Stimulated activated CD8-positive, alpha-beta memory T cell treated with anti-CD3 and anti-CD28 coated beads, Interleukin-2, amount 100 ng/mL, for 1 hour (primary cell): Measurements from ENCODE around the gene FGA.

Source experiments
- DNase-seq, 2 donors: peaks; one replicate each; pipeline ENCODE4 v3.0.0-alpha.2; 2020; ENCODE audit warnings: low read depth in 2 of 2

FGA gene

GRCh38 chr4:154590329-154591006 lies at the start of gene FGA:
Gene FGA (minus strand): TSS chr4:154590742. CDS start chr4:154590687, 55 bp downstream.
- DNase-seq = no peak

- no peak for DNase-seq
Observed at GRCh38 chr4:154634058-154634457, 43.5 kb upstream of the FGA start.

GRCh38 chr4:154631828-154632227 lies 41.3 kb upstream of the FGA start:
- no peak for DNase-seq

GRCh38 chr4:154630324-154630723 lies 39.8 kb upstream of the FGA start:
- DNase-seq = no peak

DNA sequence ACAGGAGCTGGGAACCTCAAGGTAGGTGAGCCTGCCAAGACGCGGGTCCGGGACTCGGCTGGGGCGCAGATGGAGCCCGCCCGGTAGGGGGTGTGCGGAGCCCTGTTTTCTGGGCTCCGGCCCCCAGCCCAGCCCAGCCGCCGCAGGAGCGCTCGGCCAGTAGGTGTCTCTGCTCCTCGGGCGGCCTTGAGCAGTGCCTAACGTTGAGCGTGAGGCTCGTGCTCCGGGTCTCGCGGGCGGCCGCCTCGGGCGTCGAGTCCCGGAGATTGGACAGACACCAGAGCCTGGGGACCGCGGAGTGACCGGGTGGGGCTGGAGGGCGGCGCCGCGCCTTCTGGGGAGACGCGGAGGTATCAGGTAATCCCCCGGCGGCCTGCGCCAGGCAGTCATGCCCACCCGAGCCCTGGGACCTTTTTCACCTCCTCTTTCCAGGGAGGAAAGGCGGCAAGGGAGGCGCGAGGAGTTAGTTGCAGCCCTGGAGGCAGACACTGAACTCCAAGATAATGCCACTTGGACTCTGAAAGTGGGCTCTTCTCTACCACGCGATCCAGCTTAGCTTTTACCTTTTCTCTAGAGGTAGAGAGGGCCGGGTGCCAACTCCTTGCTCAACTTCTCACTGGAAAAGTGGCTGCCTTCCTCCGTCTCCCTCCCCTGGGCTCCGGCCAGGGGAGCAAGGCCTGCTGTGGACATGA lies 36.4 kb upstream of the FGA start:
- peak in 1 of 2 donors; percentile 6 for DNase-seq

DNA sequence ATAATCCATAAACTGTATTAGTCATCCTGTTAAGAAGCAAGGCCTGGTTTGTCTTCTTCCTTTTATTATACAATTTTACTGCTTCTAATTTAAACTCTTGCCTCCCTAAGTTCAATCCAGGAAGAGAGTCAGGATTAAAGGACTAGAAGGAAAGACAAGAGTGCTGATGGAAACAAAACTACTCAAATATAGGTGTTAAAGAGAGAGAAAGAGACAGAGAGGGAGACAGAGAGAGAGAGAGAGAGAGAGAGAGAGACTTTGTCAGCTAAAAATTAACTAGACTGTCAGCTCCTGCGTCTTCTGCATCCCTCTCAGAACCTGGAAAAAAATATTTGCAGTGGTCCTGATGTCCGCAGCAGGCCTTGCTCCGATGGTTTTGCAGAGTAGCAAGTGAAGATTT lies 35.4 kb upstream of the FGA start:
- no peak for DNase-seq

DNA sequence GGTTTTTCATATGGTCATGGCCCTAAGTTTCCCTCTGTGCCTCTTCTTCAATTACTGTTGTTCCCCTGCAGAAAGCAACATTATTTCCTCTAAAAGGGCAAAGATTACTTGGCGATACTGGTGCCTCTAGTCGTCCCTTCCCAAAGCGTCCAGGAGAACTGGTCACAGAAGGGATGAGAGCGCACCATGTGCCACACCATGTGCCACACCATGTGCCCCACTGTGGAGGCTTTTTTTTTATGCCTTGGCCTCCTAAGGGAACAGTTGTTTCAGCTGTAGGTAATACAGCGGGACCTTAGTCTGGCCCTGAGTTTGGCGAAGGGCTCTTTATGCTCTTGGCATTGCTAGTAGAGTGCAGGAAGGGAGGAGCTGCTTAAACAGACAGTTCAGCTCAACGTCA lies 33.5 kb upstream of the FGA start:
- DNase-seq = no peak

- DNase-seq = no peak
Observed at GRCh38 chr4:154623436-154623835, 32.9 kb upstream of the FGA start.

- no peak for DNase-seq
Observed at GRCh38 chr4:154622598-154622997, 32.1 kb upstream of the FGA start.

GRCh38 chr4:154620111-154620510 lies 29.6 kb upstream of the FGA start:
- no peak for DNase-seq

DNA sequence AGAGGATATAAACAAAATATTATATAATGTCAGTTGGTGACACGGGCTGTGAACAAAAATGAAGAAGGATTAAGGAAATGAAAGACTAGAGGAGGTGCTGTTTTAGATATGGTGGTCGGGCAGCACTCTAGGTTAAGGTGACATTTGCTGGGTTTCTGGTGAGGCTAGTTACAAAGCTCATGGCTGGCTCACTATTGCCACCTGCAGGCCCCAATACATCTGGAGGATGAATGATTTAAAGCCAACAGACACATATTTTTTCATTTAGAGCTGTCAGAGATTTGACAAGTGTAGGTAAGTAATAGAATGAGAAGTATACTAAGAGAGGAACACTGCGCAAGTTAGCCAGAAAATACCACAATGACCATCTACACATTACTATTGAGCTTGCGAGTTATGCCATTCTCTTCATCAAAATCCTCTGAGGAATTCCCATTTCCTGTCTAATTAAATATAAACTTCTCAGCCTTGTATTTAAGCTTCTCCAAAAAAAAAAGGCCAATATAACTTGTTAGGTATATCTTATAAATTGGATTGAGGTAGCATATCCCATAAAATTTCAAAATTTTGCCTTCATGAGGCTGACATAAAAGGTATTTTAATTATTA lies 28.3 kb upstream of the FGA start:
- peak in 1 of 2 donors; percentile 9 for DNase-seq

DNA sequence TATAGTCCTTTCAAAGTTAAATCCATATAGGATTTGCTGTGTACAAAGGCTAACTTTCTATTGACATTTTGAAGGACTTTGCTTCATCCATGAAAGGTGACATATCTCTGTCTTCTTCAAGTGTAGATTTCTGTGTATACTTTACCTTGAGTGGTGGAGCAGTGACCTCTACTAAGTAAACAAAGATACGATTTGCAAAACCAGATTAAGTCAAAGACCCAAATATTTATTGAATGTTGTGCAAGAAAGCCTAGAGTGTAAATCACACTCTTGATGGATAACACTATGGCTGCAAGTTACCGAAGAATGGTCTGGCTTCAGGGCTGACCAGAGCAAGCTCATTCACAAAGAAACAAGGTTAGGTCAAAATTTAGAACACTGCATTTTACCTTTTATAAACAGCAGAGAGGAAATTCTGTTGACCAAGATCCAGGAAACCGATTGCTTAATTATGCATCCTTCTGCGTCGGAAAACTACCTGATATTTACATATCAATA lies 27.3 kb upstream of the FGA start:
- no peak for DNase-seq

DNA sequence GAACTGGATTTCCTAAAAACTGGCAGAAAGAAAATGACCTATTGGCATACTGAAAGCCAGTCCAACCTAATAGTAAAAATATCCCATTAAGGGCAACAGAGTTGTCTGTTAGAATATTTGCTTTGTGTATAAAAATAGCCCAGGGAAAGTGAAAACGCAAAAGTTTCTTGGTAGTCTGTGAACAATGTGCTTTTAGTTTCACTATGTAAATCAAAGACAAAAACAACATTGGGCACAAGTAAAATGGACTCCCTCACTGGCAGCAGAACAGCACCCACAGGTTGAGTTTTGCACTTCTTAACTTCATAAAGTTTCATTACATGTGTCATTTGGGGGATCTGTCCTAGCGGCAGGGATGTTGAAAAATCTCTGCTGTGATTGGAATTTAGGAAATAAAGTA lies 26.2 kb upstream of the FGA start:
- DNase-seq = no peak

DNA sequence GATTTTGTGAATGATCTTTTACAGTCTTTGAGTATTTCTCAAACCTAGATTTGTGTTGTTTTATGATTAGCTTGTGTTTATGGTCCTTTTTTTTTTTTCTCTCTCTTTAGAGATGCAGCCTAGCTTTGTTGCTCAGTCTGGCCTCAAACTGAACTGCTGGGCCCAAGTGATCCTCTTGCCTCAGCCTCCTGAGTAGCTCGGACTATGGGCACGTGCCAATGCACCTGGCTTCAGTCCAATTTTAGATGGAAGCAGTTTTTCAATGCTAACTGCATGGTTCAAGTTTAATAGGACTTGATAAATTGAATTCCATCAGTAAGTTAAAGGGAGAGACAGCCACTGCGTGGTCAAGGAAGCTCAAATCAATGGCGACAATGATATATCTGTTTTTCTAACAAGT lies 25.7 kb upstream of the FGA start:
- no peak for DNase-seq

DNA sequence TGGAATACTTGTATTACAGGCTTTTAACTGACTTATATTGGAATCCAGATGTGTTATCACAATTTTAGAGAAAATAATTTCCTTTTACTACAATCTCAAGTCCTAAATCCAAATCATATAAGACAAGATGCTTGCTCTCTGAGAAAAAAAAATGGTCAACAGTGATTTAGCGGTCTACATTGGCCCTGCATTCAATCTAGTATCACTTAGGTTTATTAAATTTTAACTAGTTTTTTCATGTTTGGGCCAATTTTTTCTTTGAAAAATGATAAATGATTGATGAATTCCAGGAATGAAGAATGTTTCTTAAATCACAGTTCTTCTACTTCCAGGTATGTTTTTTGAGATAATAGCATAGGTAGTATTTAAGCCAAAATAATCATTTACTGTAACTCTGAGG lies 24.7 kb upstream of the FGA start:
- no peak for DNase-seq

- DNase-seq = no peak
Observed at GRCh38 chr4:154614306-154614705, 23.8 kb upstream of the FGA start.

DNA sequence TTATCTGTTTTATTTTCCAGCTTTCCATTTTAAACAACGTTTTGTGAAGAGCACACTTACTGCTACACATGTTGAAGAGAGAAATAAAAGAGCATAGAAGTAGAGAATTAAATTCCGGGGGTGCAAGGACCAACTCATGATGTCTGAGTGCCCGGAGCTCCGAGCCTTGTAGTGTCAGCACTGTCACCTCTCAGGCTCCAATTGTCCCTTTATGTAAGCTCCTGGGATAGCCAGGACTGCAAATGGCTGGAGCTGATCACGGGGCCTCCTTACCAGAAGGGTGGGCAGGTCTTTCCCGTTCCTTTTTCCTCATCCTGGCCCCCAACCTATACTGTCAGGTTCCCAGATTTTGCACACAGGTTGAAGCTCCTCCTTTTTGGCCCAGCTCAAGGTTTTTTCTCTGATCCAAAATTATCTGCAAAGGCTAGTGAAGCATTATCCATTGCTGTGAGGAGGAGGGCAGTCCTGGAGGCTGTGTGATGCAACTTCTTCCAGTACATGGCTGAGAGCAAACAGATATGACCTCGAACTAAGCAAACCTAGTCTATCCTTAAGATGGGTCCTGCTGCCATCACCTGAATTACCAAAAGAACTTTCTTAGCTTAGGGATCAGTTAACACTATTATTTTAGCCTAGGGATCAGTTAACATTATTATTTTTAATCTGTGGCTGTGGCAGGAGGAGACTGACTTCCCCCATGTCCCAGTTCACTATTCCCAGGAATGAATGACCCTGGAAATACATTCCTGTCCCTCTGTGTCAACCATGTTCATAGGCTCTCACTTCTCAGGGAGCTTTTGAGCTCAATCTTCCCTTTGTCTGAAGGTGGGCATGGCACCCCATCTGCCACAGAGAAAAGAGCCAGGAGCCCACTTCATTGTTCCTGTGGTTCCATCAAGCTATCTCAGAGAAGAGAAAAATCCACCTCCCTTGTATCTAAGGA lies 22.2 kb upstream of the FGA start, which contains the start of gene FGG:
TSS of gene FGG (minus strand) at position 185 of the 943 bp plus-strand sequence. CDS start at position 138, 47 bp downstream.
- DNase-seq = no peak

- no peak for DNase-seq
Observed at GRCh38 chr4:154611833-154612232, 21.3 kb upstream of the FGA start.

GRCh38 chr4:154610582-154610981 lies 20.0 kb upstream of the FGA start:
- no peak for DNase-seq

DNA sequence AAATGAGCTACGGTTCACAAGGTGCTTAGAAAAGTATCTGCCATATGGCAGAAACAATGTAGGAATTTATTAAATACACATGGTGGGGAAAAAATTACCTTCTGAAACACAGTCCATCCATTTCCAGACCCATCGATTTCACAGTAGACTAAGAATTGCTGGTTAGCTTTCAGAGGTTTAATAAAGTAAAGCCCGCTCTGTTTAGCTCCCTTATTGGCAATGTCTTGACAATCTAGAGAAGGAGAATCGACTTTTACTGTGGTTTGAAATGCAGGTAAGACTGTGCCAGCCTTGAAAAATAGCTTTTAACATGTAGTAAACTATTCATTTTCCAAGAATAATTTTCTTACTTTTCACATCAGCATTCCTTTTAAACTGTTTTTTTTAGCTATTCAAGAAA lies 19.0 kb upstream of the FGA start:
- no peak for DNase-seq

- no peak for DNase-seq
Observed at GRCh38 chr4:154608361-154609252, 18.1 kb upstream of the FGA start.
